Osteocyte (in vitro differentiated cells): Measurements from ENCODE around the gene RAD51AP1. TPM values are rescaled to one million over a fixed set of nuclear protein-coding genes. Genes with fewer than 3 reads are reported as not detected.

ENCODE experiments used
- DNase-seq: peaks from one replicate; pipeline ENCODE4 v3.0.0; 2021; ENCODE audit warnings: mixed read lengths; ENCODE audit not compliant: unreplicated experiment; ENCODE audit errors: extremely low spot score
- H3K27ac Mint-ChIP-seq: one replicate; pipeline ENCODE4 v1.8.0; 2021; ENCODE audit warnings: mild to moderate bottlenecking, mixed read lengths; ENCODE audit not compliant: unreplicated experiment
- H3K27me3 Mint-ChIP-seq: one replicate; pipeline ENCODE4 v1.8.0; 2021; ENCODE audit warnings: mixed read lengths; ENCODE audit not compliant: unreplicated experiment
- H3K36me3 Mint-ChIP-seq: one replicate; pipeline ENCODE4 v1.8.0; 2021; ENCODE audit warnings: mixed read lengths; ENCODE audit not compliant: unreplicated experiment
- H3K4me1 Mint-ChIP-seq: one replicate; pipeline ENCODE4 v1.8.0; 2021; ENCODE audit warnings: mixed read lengths; ENCODE audit not compliant: unreplicated experiment
- H3K4me3 Mint-ChIP-seq: one replicate; pipeline ENCODE4 v1.8.0; 2021; ENCODE audit warnings: mild to moderate bottlenecking, moderate library complexity, mixed read lengths; ENCODE audit not compliant: unreplicated experiment
- H3K9me3 Mint-ChIP-seq: one replicate; pipeline ENCODE4 v1.8.0; 2021; ENCODE audit warnings: mixed read lengths; ENCODE audit not compliant: unreplicated experiment
- CTCF ChIP-seq: fragments of 200-600 bp; sonication (generic); IDR thresholded peaks from 2 replicates; pipeline ENCODE4 v1.5.0; 2021; ENCODE audit warnings: antibody characterized with exemption, mild to moderate bottlenecking, moderate library complexity
- total RNA-seq: library from RNA; stranded (reverse); gene quantifications from 2 replicates; pipeline ENCODE4 v1.2.1, GENCODE V29; 2021

RAD51AP1 gene
- total RNA-seq, 1 donor from 2014 or later: 4.4 TPM

GRCh38 chr12:4566474-4566873, 27.8 kb downstream of the RAD51AP1 start:
- Mint-ChIP-seq H3K4me3 (no peak overlapping the region), H3K27me3 (no peaks in the 10 kb centered on the region), H3K4me1 (peaks cover 11% of the 10 kb centered on the region), H3K27ac (no peak overlapping the region), H3K9me3 (no peaks in the 10 kb centered on the region), H3K36me3 (no peaks in the 10 kb centered on the region)
- TF ChIP-seq CTCF: no peak
- DNase-seq: no peak

GRCh38 chr12:4567073-4567881, 28.6 kb downstream of the RAD51AP1 start:
- Mint-ChIP-seq H3K4me3 (no peak overlapping the region), H3K4me1 (peaks cover 3% of the 10 kb centered on the region), H3K36me3 (no peaks in the 10 kb centered on the region), H3K27ac (no peak overlapping the region), H3K9me3 (no peaks in the 10 kb centered on the region), H3K27me3 (no peaks in the 10 kb centered on the region)
- no peak for DNase-seq
- no peak for TF ChIP-seq CTCF

- H3K36me3 Mint-ChIP-seq: no peaks in the 10 kb centered on the region
- H3K4me1 Mint-ChIP-seq: no peaks in the 10 kb centered on the region
- no peak for DNase-seq
- no peak overlapping the region for H3K4me3 Mint-ChIP-seq
- H3K9me3 Mint-ChIP-seq: no peaks in the 10 kb centered on the region
- no peak overlapping the region for H3K27ac Mint-ChIP-seq
- no peak for TF ChIP-seq CTCF
- no peaks in the 10 kb centered on the region for H3K27me3 Mint-ChIP-seq
Observed at GRCh38 chr12:4569261-4569660, 30.6 kb downstream of the RAD51AP1 start.

GRCh38 chr12:4572680-4573079, 34.0 kb downstream of the RAD51AP1 start:
- H3K27me3 Mint-ChIP-seq: peaks cover 19% of the 10 kb centered on the region
- DNase-seq: no peak
- no peaks in the 10 kb centered on the region for H3K4me1 Mint-ChIP-seq
- no peak overlapping the region for H3K27ac Mint-ChIP-seq
- H3K9me3 Mint-ChIP-seq: no peaks in the 10 kb centered on the region
- no peak overlapping the region for H3K4me3 Mint-ChIP-seq
- TF ChIP-seq CTCF: no peak
- no peaks in the 10 kb centered on the region for H3K36me3 Mint-ChIP-seq

- H3K27ac Mint-ChIP-seq: no peak overlapping the region
- H3K4me1 Mint-ChIP-seq: no peaks in the 10 kb centered on the region
- H3K27me3 Mint-ChIP-seq: peaks cover 28% of the 10 kb centered on the region
- no peak overlapping the region for H3K4me3 Mint-ChIP-seq
- no peak for DNase-seq
- no peak for TF ChIP-seq CTCF
- no peaks in the 10 kb centered on the region for H3K9me3 Mint-ChIP-seq
- no peaks in the 10 kb centered on the region for H3K36me3 Mint-ChIP-seq
Observed at GRCh38 chr12:4579305-4580102, 40.8 kb downstream of the RAD51AP1 start.
